CD4-positive, alpha-beta T cell treated with Interferon alpha-2 for 1 hour (primary cell): Measurements from ENCODE around the gene DYNC1I2.
"Not testable (repeated sequence)": the region's sequence is repeated elsewhere in the genome, so short reads cannot be mapped to it uniquely, and the experiment has no call there.

Experiments
- DNase-seq, 2 donors: peaks; one replicate each; pipeline ENCODE4 v3.0.0-alpha.2; 2020 to 2022

Gene DYNC1I2

DNA sequence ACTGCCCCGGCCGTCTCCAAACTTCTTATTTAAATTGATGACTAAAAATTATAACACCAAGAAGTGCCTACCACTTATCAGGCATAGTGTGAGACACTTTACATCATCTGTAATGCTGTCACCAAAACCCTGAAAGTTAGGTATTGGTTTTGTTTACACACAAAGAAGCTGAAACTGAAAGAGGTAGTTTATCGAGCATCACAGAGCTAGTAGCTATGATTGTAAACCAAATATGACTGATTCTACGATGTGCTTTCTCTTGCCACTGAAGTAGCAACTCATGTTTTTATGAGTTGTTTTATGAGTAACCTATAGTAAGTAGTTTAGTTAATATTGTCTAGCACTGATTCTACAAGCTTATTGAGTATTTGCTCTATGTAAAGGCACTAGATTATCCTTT is 31.5 kb downstream of the DYNC1I2 start:
- DNase-seq, result no peak

DNA sequence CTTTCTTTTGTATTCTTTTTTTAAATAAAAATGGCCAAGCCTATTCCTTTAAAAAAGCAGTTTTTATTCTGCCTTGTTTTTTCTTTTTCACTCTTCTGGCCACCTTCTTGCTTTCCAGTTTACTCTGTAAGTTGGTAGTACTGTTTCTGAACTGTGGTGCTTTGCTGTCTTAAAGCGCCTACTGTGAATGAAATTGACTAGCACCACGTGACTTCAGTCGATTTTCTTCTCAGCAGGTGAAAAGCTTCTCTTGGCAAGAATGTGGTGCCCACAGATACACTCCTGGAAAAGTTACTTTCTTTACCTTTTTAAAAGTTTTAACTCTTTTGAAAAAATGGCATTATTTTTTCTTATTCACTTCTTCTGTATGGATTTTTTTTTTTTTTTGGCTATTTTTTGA is 32.4 kb downstream of the DYNC1I2 start:
- DNase-seq, result no peak

DNA sequence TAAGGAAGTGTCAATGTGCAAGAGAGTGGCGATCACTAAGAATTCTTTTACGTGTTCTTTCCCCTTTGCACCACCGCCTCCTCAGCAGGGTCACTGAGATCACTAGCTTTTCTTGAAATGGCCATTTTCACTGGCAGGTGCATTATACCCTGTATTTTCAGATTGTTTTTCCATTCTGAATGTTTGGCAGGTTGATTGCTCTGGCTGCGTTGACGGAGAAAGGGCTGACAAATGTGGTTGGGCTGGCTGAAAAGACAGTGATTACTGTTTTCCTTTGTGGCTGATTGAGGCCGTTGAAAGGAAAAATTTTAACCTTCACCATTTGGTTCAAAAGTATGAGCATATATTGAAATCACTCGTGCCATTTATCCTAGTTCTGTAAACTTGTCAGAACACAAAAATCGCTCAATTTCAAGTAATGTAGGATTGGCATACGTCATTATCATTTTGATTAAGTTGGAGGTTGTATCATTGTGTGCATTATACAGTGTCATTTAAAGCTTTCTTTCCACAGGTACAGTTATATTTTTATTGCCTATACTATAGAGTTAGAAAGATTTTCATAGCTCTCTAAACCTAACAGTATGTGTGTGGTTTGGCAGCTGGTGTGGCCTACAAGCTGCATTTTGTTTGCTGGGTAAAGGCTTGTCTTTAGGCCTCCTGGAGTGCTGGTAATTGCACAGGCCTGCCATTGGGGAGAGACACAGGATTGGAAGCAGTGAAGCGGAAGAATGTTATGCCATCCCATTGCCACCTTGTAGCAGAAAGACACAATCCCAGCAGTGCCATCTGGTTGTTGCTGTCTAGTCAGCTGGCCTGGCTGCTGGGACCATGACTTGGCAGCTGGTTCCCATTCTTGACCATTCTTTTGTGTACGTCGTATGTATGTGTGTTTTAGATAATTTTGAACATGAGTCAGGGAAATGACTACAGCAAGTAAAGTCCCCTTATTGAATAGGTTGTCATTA is 36.7 kb downstream of the DYNC1I2 start:
- DNase-seq, result no peak

DNA sequence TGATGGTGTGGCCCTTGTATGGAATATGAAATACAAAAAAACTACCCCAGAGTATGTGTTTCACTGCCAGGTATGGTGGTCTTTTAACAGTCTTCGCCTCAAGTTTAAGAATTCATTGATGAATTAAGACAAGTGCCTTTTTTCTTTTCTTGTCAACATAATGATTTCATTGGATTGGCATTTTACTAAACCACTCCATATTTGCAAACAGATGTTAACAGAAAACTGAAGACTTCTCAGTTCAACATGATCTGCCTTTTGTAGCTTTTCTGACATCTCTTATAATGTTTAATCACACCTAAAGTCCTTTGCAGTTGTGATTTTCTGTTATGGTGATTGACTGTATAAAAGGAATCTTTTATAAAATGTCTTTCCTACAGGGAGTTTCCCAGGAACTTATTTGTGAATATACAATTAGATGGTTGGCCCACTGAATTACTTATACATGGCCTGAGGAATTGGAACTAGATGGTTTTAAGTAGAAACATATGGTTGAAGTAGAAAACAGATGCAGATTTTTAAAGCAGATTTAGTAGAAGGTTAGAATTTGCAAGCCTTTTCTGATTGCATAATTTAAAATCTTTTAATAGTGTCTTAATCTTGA is 39.7 kb downstream of the DYNC1I2 start:
- DNase-seq, result no peak

DNA sequence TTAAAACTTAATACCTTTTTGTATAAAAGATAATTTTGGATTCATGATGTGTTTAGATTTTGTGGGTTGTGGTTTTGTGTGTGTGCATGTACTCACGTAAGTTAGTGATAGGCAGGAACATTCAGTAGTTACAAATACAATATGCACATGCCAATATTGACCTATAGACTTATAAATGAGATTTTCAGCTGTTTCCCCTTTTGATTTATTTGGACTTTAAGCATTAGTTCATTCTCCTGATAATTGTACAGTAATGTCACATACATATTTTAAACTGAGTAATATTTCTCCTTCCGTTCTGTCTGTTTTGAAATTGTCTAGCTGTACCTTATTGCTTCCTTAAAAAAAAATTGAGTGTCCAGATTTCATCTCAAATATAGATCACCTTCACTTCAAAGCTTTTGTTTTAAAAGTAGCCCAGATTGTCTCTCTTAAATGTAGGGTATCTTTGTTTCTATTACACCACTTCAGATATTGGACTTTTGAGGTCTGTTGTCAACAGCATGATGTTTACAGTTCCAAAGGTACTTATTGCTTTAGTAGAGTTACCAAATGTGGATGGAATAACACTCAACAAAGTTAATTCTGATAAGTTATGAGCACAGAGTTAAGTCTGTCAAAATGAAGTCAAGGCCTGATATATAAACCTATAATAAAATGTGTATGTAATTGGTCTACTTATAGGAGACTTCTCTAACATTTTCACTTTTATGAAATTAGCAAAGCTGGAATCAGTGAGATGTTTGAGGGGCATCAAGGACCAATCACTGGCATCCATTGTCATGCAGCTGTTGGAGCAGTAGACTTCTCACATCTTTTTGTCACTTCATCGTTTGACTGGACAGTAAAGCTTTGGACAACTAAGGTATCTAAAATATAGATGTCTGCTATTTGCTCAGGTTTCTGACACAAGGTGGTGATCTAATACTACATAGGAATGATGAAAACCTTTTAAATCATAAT is 42.0 kb downstream of the DYNC1I2 start:
- no peak for DNase-seq

DNA sequence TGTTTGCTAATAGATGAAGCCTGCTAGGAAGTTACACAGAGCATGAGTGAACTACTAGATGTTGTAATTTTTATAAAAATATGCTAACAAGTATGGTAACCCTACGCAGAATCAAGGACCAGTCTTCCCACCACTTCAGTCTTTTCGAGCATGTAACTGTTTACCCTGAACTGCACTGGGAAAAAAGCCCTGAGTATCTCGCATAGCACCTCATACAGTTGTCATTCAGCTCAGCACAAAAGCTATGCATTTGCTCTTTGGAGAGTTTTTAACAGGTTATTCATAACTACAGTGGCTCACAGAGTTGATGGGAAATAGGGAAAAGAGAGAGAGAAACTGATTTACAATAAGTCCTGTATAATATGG is 42.7 kb downstream of the DYNC1I2 start:
- DNase-seq, result no peak

DNA sequence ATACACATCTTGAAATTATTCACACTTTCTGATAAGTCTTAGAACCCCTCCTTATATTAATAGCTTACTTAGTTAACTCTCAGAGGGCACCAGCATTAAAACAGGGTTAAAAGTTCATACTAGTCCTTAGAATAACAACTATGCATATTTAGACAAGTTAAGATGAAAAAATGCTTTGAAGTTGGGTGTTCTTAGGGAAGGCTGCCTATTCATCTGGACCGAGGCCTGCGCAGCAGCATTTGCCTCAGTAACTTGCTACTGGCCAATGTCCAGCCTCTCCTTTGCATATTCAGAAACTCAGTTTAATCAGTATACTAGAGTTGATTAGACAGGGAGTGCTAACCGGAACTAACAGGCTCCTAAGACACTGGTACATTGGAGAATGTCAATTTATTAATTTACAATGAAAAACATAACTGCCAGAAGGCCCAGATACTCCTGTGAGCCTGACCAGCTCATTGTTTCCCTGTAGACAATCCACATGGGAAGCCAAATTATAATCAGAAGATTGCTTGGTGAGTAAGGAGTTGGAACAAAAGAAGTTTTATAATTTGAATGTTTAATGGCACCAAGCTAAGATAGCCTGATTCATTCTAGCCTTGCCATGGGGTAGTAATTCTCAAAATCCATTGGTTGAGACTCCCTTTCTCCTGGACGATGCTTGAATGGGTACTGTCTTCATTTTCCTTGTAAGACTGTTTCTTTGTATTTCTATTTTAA is 48.9 kb downstream of the DYNC1I2 start:
- no peak for DNase-seq

DNA sequence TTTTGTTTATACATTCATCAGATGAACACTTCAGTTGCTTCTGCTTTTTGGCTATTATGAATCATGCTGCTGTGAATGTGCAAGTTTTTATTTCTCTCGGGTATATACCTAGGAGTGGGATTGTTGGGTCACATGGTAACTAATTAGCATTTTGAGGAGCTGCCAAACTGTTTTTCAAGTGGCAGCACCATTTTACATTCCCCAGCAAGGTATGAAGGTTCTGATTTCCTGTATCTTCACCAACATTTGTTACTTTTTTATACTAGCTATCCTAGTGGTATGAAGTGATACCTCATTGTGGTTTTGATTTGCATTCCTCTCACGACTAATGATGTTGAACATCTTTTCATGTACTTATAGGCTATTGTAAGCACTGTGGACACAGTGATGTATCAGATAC is 53.9 kb downstream of the DYNC1I2 start:
- DNase-seq, result no peak

DNA sequence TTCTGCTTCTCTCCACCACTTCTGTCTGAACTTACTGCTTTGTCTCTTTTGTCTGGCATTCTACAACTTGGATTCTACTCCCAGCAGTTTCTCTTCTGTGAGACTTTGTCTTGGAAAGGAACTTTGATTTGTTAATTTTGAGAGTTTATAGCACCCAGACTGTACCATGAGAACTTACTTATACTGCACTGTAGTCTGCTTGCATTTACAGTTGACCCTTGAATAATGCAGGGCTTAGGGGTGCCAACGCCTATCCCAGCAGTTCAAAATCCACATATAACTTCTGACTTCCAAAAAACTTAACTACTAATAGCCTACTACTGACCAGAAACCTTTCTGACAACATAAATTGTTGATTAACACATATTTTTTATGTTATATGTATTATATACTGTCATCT is 55.5 kb downstream of the DYNC1I2 start:
- DNase-seq, result no peak

DNA sequence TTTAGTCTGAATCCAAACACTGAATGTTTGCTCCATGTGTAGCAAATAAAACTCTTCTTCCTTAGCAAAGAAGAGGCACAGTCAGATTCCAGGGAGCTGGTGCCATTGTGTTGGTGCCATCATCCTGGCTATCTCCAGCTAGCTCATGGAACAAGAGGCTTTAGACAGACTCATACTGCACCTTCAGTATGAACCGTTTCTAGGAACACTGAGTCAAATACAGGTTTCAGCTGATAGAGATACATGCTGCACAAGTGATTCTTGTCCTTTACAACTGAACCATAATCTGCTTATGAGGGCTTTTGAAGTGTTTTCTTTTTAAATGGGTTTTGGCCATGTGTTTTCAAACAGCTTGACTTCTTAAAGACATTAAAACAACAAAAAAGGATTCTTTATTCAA is 57.9 kb downstream of the DYNC1I2 start:
- DNase-seq, result no peak

DNA sequence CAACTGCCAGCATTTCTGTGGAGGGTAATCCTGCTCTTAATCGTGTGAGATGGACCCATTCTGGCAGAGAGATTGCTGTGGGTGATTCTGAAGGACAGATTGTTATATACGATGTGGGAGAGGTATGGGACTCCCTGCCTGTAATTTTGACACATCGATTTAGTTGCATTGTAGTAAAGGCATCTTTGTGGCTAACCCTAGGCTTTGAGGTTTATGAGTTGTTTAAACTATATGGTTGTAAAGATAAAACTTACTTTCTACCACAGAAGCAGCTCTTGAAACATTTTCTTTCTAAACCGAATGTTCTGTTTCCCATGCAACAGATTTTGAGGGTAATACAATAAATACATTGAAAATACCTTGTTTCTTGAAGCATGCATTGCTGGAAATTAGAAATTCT is 58.5 kb downstream of the DYNC1I2 start:
- DNase-seq, result no peak

DNA sequence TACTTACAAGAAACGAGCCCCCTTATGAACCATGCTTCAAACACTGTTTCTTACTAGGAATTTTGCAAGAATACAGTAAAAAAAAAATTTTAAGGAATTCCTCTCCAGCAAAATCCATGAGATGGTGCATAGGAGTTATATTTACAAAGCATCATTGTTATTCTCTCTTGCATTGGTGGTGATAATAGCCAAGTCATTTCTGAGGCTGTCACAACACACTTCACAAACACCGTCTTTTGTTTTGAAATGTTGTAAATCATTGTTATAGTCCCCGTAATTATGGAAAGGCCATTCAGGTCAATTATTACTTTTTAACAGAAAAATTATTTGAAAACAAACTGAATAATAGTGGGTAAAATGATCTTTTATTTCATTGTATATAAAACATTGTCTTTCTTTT is 60.1 kb downstream of the DYNC1I2 start:
- DNase-seq, result no peak

DNA sequence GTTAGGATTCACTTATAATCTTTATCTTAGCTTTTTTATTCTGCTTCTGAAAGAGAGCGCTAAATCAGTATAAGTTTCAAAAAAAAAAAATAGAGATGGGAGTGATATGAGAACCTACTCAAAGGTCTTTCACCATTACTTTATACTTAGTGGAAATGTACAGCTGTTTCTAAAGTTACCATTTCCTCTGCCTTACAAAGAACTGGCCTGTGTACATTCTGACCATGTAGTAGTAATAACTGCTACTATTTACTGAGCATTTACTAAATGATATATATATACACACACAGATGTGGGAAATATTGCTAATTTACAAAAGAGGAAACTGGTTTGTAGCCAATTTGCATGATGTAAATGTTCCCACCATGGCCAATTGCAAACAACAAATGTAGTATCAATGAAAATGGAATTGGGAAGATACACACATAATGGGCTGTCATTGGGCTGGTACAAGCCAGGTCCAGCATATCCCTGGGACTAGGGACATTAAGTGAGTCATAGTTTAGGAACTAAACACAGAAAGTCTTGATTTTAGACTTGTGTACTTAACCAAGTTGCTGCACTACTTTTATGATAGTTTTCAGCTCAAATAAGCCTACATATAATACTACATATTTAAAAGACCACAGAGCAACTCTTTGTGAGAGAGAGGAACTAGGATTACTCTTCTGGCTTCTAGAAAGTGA is 67.1 kb downstream of the DYNC1I2 start:
- no peak for DNase-seq

DNA sequence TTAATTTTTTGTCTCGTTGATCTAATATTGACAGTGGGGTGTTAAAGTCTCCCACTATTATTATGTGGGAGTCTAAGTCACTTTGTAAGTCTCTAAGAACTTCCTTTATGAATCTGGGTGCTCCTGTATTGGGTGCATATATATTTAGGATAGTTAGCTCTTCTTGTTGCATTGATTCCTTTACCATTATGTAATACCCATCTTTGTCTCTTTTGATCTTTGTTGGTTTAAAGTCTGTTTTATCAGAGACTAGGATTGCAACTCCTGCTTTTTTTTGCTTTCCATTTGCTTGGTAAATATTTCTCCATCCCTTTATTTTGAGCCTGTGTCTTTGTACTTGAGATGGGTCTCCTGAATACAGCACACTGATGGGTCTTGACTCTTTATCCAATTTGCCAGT is 71.5 kb downstream of the DYNC1I2 start:
- not testable (repeated sequence) for DNase-seq

DNA sequence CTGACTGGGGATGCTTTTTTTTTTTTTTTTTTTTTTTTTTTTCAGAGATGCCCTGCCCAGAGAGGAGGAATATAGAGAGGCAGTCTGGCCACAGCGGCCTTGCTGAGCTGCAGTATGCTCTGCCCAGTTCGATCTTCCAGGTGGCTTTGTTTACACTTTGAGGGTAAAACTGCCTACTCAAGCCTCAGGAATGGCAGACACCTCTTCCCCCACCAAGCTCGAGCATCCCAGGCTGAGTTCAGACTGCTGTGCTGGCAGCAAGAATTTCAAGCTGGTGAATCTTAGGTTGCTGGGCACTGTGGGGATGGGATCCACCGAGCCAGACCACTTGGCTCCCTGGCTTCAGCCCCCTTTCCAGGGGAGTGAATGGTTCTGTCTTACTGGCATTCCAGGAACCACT is 73.9 kb downstream of the DYNC1I2 start:
- DNase-seq, result not testable (repeated sequence)

DNA sequence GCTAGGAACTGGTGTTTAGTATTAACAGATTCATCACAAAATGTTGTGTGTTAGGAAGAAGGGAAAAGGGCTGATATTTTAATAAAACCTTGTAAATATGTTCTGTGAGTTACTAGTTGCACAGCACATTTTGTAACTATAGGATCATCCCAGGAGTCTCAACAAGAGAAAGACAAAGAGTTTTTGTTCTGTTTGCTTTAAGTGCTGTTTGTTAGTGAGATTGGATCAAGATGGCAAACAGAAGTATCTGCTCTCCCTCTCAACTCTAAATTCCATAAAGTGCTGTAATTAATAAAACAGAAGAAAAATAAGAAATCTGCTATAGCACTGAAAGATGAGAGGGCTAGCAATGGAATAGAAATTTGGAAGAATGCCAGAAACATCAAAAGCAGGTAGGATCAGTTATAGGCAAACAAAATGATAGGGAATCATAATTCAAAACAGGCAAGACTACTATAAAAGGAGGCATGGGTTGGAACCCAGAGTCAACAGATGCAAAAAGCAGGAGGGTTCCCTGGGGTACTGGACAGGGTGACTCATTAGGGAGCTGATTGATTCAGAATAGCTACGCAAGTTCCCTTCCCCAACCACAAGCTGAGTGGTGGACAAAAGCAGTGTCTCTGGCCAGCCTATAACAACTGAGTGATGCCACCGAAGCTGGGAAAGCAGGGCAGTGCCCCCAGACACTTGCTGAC is 75.8 kb downstream of the DYNC1I2 start:
- DNase-seq, result no peak

DNA sequence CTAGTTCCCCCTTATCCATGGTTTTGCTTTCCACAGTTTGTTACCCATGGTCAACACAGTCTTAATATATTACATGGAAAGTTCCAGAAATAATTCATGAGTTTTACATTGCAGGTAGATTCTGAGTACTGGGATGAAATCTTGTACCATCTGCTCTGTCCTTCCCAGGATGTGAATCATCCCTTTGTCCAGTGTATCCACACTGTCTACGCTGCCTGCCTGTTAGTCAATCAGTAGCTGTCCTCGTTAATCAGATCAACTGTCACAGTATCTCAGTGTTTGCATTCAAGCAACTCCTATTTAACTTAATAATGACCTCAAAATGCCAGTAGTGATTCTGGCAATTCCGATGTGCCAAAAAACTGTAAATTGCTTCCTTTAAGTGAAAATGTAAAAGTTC is 76.3 kb downstream of the DYNC1I2 start:
- no peak for DNase-seq

DNA sequence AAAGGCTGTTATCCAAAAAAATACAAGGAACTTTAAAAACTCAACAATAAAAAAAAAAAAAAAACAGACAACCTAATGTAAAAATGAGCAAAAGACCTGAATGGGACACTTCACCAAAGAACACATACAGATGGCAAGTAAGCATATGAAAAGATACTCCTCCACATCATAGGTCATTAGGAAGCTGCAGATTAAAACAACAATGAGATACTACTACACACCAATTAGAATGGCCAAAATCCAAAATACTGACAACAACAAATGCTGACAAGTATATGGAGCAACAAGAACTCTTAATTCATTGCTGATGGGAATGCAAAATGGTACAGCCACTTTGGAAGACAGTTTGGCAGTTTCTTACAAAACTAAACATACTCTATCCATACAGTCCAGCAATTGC is 84.2 kb downstream of the DYNC1I2 start:
- DNase-seq, result no peak

DNA sequence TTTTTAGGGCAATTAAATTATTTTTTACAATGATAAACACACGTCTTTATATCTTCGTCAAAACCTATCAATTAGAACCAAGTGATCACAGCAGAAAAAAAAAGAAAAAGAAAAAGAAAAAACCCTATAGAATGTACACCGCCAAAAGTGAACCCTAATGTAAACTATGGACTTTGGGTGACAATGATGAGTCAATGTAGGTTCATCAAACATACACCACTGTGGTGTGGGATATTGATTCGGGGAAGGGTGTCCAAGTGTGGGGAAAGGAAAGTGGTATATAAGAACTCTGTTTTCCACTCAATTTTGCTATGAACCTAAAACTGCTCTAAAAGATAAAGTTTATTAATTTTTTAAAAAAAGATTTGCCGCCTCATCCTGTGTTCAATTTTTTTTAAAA is 85.1 kb downstream of the DYNC1I2 start:
- DNase-seq, result no peak

DNA sequence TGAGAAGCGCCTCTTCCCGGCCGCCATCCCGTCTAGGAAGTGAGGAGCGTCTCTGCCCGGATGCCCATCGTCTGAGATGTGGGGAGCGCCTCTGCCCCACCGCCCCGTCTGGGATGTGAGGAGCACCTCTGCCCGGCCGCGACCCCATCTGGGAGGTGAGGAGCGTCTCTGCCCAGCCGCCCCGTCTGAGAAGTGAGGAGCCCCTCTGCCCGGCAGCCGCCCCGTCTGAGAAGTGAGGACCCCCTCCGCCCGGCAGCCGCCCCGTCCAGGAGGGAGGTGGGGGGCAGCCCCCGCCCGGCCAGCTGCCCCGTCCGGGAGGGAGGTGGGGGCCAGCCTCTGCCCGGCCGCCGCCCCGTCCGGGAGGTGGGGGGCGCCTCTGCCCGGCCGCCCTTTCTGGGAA is 87.3 kb downstream of the DYNC1I2 start:
- DNase-seq, result not testable (repeated sequence)

DNA sequence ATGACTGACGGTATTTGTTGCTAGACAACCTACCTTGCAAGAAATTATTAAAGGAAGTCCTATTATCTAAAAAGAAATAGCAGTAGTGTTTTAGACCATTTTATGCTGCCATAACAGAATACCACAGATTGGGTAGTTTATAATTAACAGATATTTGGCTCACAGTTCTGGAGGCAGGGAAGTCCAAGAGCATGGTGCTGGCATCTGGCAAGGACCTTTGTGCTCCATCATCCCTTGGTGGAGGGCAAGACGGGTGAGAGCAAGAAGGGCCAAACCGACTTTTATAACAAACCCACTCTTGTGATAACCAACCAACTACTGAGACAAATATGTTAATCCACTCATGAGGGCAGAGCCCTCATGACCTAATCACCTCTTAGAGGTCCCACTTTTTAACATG is 91.2 kb downstream of the DYNC1I2 start:
- no peak for DNase-seq
